ENCODE data around the gene GABRE.

GABRE gene

GRCh38 chrX:151987108-151987507, 12.6 kb upstream of the GABRE start:
- POLR2A ChIA-PET = no interaction called here
- CTCF ChIA-PET = no interaction called here
- Histone ChIP-seq H3K4me3 (ENCODE audit: low read depth, low read length) (no peak overlapping the region), H3K36me3 (ENCODE audit: control insufficient read depth in 2 of 2, insufficient read depth in 1 of 2, low read length in 2 of 2) (no peaks in the 10 kb centered on the region), H3K9me3 (ENCODE audit: control insufficient read depth, insufficient read depth, low read depth, low read length) (no peaks in the 10 kb centered on the region), H3K27ac (ENCODE audit: extremely low read depth, low read depth, low read length) (no peak overlapping the region), H3K4me1 (ENCODE audit: control insufficient read depth, insufficient read depth, low read length) (no peaks in the 10 kb centered on the region)
- TF ChIP-seq ZFP3 (tag by site-specific recombination; IDR thresholded peaks at IDR 0.05; ENCODE audit: low read depth) (no peak), MYNN (tag by site-specific recombination; IDR thresholded peaks at IDR 0.05; ENCODE audit: borderline replicate concordance) (no peak), ZSCAN16 (tag by site-specific recombination; IDR thresholded peaks at IDR 0.05) (no peak), ZNF792 (tag by site-specific recombination; IDR thresholded peaks at IDR 0.05) (no peak), ZNF776 (tag by site-specific recombination; IDR thresholded peaks at IDR 0.05; ENCODE audit: borderline replicate concordance) (no peak), ZNF157 (tag by site-specific recombination; IDR thresholded peaks at IDR 0.05) (no peak), ZNF600 (tag by site-specific recombination; IDR thresholded peaks at IDR 0.05) (no peak), ZNF514 (tag by site-specific recombination; IDR thresholded peaks at IDR 0.05) (no peak)

GRCh38 chrX:151985955-151986354, 11.5 kb upstream of the GABRE start:
- TF ChIP-seq OSR2 (tag by site-specific recombination; IDR thresholded peaks at IDR 0.05) (no peak), SALL2 (tag by site-specific recombination; IDR thresholded peaks at IDR 0.05; ENCODE audit: borderline replicate concordance) (no peak), ZBTB48 (tag by site-specific recombination; IDR thresholded peaks at IDR 0.05) (no peak), EGR2 (tag by site-specific recombination; IDR thresholded peaks at IDR 0.05; ENCODE audit: low read depth) (no peak), GLI4 (tag by site-specific recombination; IDR thresholded peaks at IDR 0.05) (no peak), ZNF16 (tag by site-specific recombination; IDR thresholded peaks at IDR 0.05; ENCODE audit: low read depth) (no peak), ZNF580 (tag by site-specific recombination; IDR thresholded peaks at IDR 0.05) (no peak), SETDB1 (IDR thresholded peaks at IDR 0.05; ENCODE audit: insufficient read length, low read length) (no peak)
- TF ChIP-seq, protein P1, sequence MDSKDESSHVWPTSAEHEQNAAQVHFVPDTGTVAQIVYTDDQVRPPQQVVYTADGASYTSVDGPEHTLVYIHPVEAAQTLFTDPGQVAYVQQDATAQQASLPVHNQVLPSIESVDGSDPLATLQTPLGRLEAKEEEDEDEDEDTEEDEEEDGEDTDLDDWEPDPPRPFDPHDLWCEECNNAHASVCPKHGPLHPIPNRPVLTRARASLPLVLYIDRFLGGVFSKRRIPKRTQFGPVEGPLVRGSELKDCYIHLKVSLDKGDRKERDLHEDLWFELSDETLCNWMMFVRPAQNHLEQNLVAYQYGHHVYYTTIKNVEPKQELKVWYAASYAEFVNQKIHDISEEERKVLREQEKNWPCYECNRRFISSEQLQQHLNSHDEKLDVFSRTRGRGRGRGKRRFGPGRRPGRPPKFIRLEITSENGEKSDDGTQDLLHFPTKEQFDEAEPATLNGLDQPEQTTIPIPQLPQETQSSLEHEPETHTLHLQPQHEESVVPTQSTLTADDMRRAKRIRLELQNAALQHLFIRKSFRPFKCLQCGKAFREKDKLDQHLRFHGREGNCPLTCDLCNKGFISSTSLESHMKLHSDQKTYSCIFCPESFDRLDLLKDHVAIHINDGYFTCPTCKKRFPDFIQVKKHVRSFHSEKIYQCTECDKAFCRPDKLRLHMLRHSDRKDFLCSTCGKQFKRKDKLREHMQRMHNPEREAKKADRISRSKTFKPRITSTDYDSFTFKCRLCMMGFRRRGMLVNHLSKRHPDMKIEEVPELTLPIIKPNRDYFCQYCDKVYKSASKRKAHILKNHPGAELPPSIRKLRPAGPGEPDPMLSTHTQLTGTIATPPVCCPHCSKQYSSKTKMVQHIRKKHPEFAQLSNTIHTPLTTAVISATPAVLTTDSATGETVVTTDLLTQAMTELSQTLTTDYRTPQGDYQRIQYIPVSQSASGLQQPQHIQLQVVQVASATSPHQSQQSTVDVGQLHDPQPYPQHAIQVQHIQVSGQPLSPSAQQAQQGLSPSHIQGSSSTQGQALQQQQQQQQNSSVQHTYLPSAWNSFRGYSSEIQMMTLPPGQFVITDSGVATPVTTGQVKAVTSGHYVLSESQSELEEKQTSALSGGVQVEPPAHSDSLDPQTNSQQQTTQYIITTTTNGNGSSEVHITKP (tag by site-specific recombination; IDR thresholded peaks at IDR 0.05) = no peak
- no peak overlapping the region for H3K27ac ChIP-seq (ENCODE audit: extremely low read depth, low read depth, low read length)
- POLR2A ChIA-PET = interaction anchor here (0.6 kb wide), 1 partner anchor 214 kb away, joined by 3 read pairs; no protein-coding TSS in a partner anchor

DNA sequence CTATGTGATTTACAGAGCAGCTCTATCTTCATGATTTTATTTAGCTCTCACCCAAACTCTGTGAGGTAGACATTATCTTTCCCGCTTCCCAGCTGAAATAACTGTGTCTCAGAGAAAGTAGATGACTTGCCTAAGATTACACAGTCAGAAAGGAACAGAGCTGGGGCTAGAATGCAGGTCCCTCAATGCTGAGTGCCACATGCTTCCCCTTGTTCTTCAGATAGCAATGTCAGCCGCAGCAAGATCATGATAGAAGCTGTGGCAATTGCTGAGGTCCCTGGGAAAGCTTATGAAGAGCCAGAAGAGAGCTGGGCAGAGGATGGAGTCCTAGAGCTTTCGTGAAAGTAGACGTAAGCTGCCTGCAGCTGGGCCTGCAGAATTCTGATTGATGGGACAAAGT, 11.1 kb upstream of the GABRE start:
- ChIA-PET CTCF (no interaction called here), POLR2A (interaction anchor here (0.6 kb wide), 1 partner anchor 214 kb away, joined by 3 read pairs; no protein-coding TSS in a partner anchor)
- H3K4me3 ChIP-seq (ENCODE audit: low read depth, low read length) = no peak overlapping the region
- H3K9me3 ChIP-seq (ENCODE audit: control insufficient read depth, insufficient read depth, low read depth, low read length) = no peaks in the 10 kb centered on the region
- no peak overlapping the region for H3K27ac ChIP-seq (ENCODE audit: extremely low read depth, low read depth, low read length)
- H3K4me1 ChIP-seq (ENCODE audit: control insufficient read depth, insufficient read depth, low read length) = no peaks in the 10 kb centered on the region
- no peak for TF ChIP-seq OSR2 (tag by site-specific recombination; IDR thresholded peaks at IDR 0.05)
- TF ChIP-seq ZNF404 (tag by site-specific recombination; IDR thresholded peaks at IDR 0.05) = no peak
- TF ChIP-seq RBAK (tag by site-specific recombination; IDR thresholded peaks at IDR 0.05) = no peak
- TF ChIP-seq ZFP3 (tag by site-specific recombination; IDR thresholded peaks at IDR 0.05; ENCODE audit: low read depth) = no peak
- TF ChIP-seq ZNF558 (tag by site-specific recombination; IDR thresholded peaks at IDR 0.05) = no peak
- TF ChIP-seq INSM2 (tag by site-specific recombination; IDR thresholded peaks at IDR 0.05) = no peak
- no peaks in the 10 kb centered on the region for H3K36me3 ChIP-seq (ENCODE audit: control insufficient read depth in 2 of 2, insufficient read depth in 1 of 2, low read length in 2 of 2)

More at GRCh38 chrX:151985955-151986354, 11.5 kb upstream of the GABRE start:
- Histone ChIP-seq H3K4me1 (ENCODE audit: control insufficient read depth, insufficient read depth, low read length) (no peaks in the 10 kb centered on the region), H3K4me3 (ENCODE audit: low read depth, low read length) (no peak overlapping the region), H3K9me3 (ENCODE audit: control insufficient read depth, insufficient read depth, low read depth, low read length) (no peaks in the 10 kb centered on the region), H3K36me3 (ENCODE audit: control insufficient read depth in 2 of 2, insufficient read depth in 1 of 2, low read length in 2 of 2) (no peaks in the 10 kb centered on the region)
- CTCF ChIA-PET = no interaction called here
